Activated CD8-positive, alpha-beta memory T cell treated with anti-CD3 and anti-CD28 coated beads for 48 hours (primary cell): ENCODE measurements around the gene KLC1.

Source experiments
- DNase-seq, 3 experiments: peaks; one replicate each; pipeline ENCODE4 v3.0.0-alpha.2; 2020; ENCODE audit warnings: low read depth in 2 of 3, low spot score in 2 of 3

KLC1 gene

GRCh38 chr14:103657471-103657870 is 28.5 kb downstream of the KLC1 start:
- DNase-seq = no peak

GRCh38 chr14:103659631-103660030 is 30.6 kb downstream of the KLC1 start:
- no peak for DNase-seq

GRCh38 chr14:103662029-103662428 is 33.0 kb downstream of the KLC1 start:
- DNase-seq = no peak

GRCh38 chr14:103662591-103662990 is 33.6 kb downstream of the KLC1 start:
- no peak for DNase-seq

- no peak for DNase-seq
Observed at GRCh38 chr14:103663506-103663905, 34.5 kb downstream of the KLC1 start.

- no peak for DNase-seq
Observed at GRCh38 chr14:103667671-103668070, 38.7 kb downstream of the KLC1 start.

- DNase-seq = no peak
Observed at GRCh38 chr14:103668117-103668516, 39.1 kb downstream of the KLC1 start.

GRCh38 chr14:103669370-103669769 is 40.4 kb downstream of the KLC1 start:
- DNase-seq = no peak

- no peak for DNase-seq
Observed at GRCh38 chr14:103671911-103672310, 42.9 kb downstream of the KLC1 start.

- DNase-seq = no peak
Observed at GRCh38 chr14:103675957-103676356, 46.9 kb downstream of the KLC1 start.

- no peak for DNase-seq
Observed at GRCh38 chr14:103676881-103677675, 48.1 kb downstream of the KLC1 start.

GRCh38 chr14:103679351-103679750 is 50.3 kb downstream of the KLC1 start:
- no peak for DNase-seq

- no peak for DNase-seq
Observed at GRCh38 chr14:103680491-103681231, 51.6 kb downstream of the KLC1 start.

GRCh38 chr14:103683139-103683538 is 54.1 kb downstream of the KLC1 start:
- DNase-seq = no peak

GRCh38 chr14:103684471-103684870 is 55.5 kb downstream of the KLC1 start:
- no peak for DNase-seq

- DNase-seq = no peak
Observed at GRCh38 chr14:103684871-103685270, 55.9 kb downstream of the KLC1 start.

GRCh38 chr14:103685276-103686211 is 56.5 kb downstream of the KLC1 start:
- no peak for DNase-seq

- no peak for DNase-seq
Observed at GRCh38 chr14:103686831-103687485, 57.9 kb downstream of the KLC1 start.

GRCh38 chr14:103687712-103688111 is 58.7 kb downstream of the KLC1 start:
- no peak for DNase-seq

- no peak for DNase-seq
Observed at GRCh38 chr14:103688441-103688840, 59.4 kb downstream of the KLC1 start.
